Stimulated activated CD8-positive, alpha-beta memory T cell treated with anti-CD3 and anti-CD28 coated beads, Interleukin-12 subunit alpha, Interleukin-12 subunit beta, amount 100 ng/mL, for 4 hours (primary cell): ENCODE measurements around the gene ITFG1.

Experiments used
- DNase-seq: peaks from one replicate; pipeline ENCODE4 v3.0.0-alpha.2; 2020; ENCODE audit warnings: low read depth

Gene ITFG1

DNA sequence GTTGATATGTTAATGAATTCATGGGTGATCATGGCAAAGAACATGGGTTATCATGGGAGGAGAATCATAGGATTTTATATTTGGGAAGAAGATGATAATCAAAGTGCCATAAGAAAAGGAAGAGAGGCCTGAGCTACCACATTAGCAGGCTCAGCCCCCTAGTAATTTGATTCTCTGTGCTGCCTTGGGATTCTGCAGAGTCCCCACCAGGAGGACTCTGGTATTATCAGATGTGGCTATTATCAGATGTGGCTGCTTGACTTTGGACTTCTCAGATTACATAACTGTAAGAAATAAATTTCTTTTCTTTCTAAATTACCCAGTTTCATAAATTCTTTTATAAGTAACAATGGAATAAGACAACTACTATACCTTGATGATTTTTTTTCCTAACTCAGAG lies 137.6 kb downstream of the ITFG1 start:
- no peak for DNase-seq

DNA sequence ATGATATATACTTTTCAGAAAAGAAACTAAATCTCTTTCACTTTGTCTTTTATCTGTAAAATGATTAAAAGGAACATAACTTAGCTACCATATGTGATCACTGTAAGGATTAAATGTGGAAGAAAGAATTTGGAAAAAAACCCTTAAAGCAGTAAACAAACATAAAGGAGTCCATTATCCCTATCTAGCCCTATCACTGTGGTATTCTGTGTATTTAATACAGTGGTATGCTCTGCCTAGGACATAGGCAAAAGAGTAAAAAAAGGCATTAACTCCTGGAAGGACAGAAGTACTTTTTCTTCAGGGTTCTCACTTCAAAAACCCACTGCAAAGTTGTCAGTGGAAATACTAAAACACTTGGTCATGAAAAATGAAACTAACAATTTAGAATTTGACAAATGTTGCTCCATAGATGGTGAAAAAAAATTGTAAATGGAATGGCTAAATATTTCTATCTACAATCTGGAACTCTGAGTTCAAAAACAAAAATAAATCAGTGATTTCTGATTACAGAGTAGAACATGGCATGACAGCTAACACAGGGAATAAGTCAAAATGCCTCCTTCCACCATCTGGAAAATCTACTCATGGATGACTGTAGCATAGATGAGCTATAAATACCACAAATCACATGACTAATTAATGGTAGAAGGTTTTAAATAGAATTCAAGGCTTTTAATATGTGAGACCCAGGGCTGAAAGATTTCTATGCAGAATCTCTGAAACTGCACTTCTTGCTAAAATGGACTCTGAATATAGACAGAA lies 140.1 kb downstream of the ITFG1 start:
- DNase-seq, result no peak

DNA sequence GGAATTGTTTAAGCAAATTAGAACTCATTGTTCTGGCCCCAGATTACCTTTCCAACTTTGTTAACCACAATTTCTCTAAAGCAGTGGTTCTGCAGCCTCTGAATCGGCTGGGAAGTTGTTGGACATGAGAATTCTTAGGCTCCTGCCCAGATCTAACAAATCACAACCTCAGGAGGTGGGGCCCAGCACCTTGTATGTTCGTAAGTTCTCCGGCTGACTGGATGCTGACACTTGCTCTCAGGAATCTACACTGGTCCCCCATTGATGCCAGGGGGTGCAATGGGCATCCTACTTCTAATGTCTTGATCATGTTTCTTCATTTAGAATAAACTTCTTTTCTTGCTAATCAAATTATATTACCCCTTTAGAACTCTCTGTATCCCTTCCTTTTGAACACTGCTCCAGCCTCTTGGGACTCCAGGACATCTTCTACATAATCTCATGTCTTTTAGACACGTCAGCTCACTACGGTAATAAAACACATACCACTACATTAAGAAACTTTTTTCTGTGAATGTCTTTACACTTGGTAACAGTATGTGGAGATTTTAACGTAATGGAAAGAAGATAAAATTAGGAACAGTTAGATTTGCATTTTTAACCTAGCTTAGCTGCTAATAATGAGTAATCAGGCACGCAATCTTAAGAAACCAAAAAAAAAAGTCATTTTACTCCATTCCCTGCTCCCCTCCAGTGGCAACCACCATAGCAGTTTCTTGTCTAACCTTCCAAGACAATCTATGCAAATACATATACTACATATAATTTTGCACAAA lies 143.2 kb downstream of the ITFG1 start:
- DNase-seq, result no peak

GRCh38 chr16:47316442-47317015 lies 144.3 kb downstream of the ITFG1 start:
- DNase-seq, result no peak

DNA sequence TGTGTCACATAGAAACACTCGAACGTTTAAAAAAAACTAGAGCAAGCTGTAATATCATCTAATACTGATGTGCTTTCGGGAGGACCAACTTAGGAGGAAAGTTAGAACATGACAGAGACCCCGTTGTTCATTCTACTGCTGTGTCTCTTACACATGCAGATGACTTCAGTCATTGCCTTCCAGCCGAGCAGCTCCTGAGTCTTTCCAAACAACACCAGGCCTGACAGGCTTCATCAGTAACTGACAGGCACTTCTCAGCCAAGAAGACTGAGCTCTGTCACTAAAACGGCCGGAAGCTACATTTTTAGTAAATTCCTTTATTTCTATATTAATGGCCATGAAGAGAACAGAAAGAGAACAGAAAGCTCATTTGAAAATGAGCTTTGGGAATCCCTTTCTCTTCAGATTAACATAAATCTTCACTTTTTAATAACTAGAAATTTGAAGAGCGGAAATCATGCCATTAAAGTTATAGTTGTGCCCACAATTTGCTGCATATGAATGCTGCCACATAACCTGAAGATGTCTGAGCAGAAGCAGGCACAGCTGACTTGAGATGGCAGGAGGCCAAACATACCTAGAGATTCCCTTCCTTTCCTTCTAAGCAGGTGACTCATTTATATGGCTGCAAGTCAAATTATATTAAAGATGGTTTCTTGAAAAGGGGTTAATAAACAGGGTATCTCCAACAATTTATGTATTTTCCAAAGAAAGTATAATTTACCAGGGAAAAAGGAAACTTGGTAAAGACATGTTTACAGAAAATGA lies 148.9 kb downstream of the ITFG1 start:
- DNase-seq, result no peak

DNA sequence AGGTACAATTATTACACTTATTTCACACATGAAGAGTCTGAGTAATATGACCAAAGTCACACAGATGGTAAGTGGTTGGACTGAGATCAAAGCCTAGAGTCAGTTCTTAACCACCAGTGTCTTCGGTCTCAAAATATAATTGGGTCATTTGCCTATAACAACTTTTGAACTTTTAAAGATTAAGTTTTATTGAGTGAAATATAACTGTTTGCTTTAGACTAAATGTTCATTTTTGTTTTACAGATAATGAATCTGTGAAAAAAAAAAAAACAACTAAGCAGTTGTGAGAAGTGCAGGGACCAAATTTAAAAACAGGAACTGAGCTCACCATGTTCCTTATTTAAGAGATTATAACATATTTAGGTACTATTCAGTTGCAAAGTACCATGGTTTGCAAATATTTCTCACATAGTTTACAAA lies 150.1 kb downstream of the ITFG1 start:
- DNase-seq, result no peak

- DNase-seq, result no peak
Observed at GRCh38 chr16:47309581-47310312, 151.1 kb downstream of the ITFG1 start.

DNA sequence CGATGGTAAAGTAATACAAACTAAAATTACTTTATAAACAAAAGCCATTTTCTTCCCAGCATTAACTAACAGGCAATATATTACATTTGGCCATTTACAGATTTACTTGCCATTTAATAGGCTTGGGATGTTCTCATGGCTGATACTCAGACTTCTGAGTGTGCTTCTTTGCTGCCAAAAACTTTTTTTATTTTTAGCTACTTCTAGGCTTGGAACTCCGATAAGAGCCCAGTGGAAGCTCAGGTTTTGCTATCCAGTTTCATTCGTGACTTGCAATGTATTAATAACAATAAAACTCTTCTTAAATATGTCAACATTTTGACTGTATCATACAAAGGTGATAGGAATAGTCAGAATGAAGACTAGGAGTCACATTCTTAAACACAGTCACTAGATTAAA lies 152.3 kb downstream of the ITFG1 start:
- DNase-seq, result no peak

GRCh38 chr16:47304563-47304962 lies 156.3 kb downstream of the ITFG1 start:
- no peak for DNase-seq

GRCh38 chr16:47299587-47299986 lies 161.3 kb downstream of the ITFG1 start:
- DNase-seq, result no peak

DNA sequence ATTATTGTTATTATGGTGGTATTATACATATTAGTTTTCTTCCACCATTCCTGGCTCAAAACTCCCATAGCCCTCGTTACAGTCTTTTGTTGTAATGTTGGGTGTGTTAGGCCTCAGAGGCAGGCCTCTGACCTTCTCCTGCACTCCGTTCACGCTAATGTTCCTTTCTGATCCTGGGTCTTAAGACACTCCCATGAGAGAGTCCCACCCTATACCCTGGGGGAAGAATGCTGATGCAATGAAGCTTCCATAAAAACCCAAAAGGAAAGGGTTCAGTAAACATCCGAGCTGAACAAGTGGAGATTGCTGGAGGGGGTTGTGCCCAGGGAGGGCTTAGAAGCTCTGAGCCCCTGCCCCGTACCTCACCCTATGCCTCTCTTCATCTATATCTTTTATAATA lies 175.9 kb downstream of the ITFG1 start:
- DNase-seq, result no peak

DNA sequence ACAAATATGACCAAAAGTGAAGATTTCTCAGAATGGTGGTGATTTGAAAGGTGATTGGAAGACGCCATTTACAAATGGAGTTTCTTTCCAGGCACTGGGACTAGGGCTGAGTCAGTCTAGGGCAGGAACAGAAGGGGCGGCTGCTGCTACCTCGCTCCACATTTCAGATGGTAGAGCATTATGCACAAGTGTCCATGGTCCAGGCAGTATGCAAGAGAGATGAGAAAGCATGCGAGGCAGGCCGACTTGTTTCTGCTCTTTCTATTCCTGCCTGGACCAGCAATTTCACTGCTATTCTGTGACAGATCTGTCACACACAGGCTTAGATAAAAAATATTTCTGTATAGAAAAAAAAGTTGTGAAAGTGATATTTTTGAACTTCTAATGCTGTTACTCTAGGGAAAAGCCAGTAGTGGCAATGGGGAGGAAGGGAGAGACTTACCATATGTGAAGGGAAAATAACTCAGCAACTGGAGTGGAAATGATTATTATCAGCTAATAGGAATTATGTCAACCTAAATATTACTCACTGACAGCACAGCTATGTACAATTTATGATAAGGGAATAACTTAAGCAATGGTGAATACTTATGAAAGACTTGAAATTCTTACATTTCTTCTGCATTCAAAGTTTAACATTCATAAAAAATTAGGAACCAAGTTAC lies 182.4 kb downstream of the ITFG1 start:
- DNase-seq, result no peak

- DNase-seq, result no peak
Observed at GRCh38 chr16:47276522-47276921, 184.3 kb downstream of the ITFG1 start.

GRCh38 chr16:47262938-47263337 lies 197.9 kb downstream of the ITFG1 start:
- no peak for DNase-seq

DNA sequence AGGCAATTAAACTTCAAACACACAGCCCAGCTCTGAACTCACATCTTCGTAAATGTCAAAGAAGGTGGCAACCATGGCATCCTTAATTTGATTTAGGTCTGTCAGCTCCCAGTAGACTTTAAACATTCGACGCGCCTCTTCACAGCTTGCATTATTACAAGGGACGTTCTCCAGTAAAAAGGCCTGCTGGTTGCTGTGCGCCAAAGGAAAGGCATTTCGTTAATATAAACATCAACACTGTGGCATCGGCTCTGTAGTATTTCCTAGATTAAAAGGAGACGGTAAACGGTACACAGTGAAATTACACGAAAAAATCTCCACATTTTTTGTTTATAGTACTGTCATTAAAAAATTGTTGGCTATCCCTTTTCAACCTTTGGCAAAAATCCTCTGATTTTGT lies 200.4 kb downstream of the ITFG1 start:
- DNase-seq, result no peak

- no peak for DNase-seq
Observed at GRCh38 chr16:47258874-47259461, 201.9 kb downstream of the ITFG1 start.

- no peak for DNase-seq
Observed at GRCh38 chr16:47254756-47255155, 206.1 kb downstream of the ITFG1 start.

- no peak for DNase-seq
Observed at GRCh38 chr16:47250983-47251382, 209.9 kb downstream of the ITFG1 start.

- no peak for DNase-seq
Observed at GRCh38 chr16:47247690-47248089, 213.2 kb downstream of the ITFG1 start.

DNA sequence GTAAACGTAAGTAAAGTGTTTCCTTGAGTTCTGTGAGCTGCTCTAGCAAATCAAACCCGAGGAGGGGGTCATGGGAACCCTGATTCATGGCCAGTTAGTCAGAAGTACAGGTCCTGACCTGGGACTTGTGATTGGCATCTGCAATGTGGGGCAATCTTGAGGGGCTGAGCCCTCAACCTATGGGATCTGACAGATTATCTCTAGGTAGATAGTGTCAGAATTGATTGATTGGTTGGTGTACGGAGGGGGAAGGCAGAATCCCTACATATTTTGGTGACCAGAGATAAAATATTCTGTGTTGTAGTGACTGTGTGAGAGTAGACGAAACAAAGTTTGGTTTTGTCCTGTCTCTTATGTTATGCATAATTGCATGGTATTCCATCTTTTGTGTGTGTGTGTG lies 216.7 kb downstream of the ITFG1 start:
- DNase-seq, result no peak

DNA sequence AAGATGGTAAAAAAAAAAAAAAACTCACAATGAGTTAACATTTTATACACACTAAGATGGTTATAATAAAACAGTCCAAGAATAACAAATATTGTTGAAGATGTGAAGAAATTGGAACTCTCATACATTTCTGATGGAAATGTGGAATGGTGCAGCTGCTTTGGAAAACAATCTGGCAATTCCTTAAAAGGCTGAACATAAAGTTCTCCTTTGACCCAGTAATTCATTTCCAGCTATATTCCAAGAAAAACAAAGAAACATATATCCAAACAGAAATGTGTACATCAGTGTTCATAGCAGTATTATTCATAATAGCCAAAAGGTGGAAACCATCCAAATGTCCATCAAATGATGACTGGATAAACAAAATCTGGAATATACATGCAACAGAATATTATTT lies 219.8 kb downstream of the ITFG1 start:
- DNase-seq, result no peak
